ENCODE data around the gene ITSN2.
A peak's percentile ranks its signal among the peaks of the same experiment; 100 is the strongest.

Gene ITSN2

GRCh38 chr2:24360050-24360962, at the start of gene ITSN2:
Gene ITSN2 (minus strand): TSS chr2:24360536. CDS start chr2:24328082, 32,454 bp downstream.
- peak; percentile 98 for ATAC-seq
- TF ChIP-seq ZC3H10 (CRISPR knock-in tag; IDR thresholded peaks at IDR 0.05) (no peak), ZNF8 (CRISPR knock-in tag; IDR thresholded peaks at IDR 0.05) (no peak), TOX (CRISPR knock-in tag; IDR thresholded peaks at IDR 0.05; ENCODE audit: borderline replicate concordance) (no peak), ZFP3 (CRISPR knock-in tag; IDR thresholded peaks at IDR 0.05) (peak; percentile 46; the same call in 1 of the 2 replicates), CSDC2 (CRISPR knock-in tag; IDR thresholded peaks at IDR 0.05) (peak; percentile 15; the same call in 1 of the 2 replicates), CREB5 (CRISPR knock-in tag; IDR thresholded peaks at IDR 0.05; ENCODE audit: low read depth) (no peak), TCF4 (CRISPR knock-in tag; IDR thresholded peaks at IDR 0.05; ENCODE audit: borderline replicate concordance) (no peak), GLIS3 (CRISPR knock-in tag; IDR thresholded peaks at IDR 0.05) (peak; percentile 55; the same call in 1 of the 2 replicates), PPARA (CRISPR knock-in tag; IDR thresholded peaks at IDR 0.05; ENCODE audit: borderline replicate concordance) (no peak), ZNF565 (CRISPR knock-in tag; conservative IDR thresholded peaks at IDR 0.05; ENCODE audit: low read depth) (0 out of 2 replicates have a peak, but pooled peaks have one; percentile 52), BACH2 (CRISPR knock-in tag; IDR thresholded peaks at IDR 0.05; ENCODE audit: borderline replicate concordance) (no peak), CSRNP3 (CRISPR knock-in tag; IDR thresholded peaks at IDR 0.05) (no peak), PATZ1 (CRISPR knock-in tag; IDR thresholded peaks at IDR 0.05; ENCODE audit: borderline replicate concordance) (no peak; the same call in 1 of the 2 replicates), ISL1 (CRISPR knock-in tag; IDR thresholded peaks at IDR 0.05) (no peak), ZFP30 (CRISPR knock-in tag; IDR thresholded peaks at IDR 0.05) (no peak), ESRRG (CRISPR knock-in tag; IDR thresholded peaks at IDR 0.05) (no peak), ARNTL (CRISPR knock-in tag; IDR thresholded peaks at IDR 0.05; ENCODE audit: borderline replicate concordance, low read depth) (no peak), ZNF70 (CRISPR knock-in tag; IDR thresholded peaks at IDR 0.05) (no peak), RARB (CRISPR knock-in tag; IDR thresholded peaks at IDR 0.05) (no peak), POU6F1 (CRISPR knock-in tag; IDR thresholded peaks at IDR 0.05; ENCODE audit: borderline replicate concordance, low read depth) (no peak), TSHZ2 (CRISPR knock-in tag; IDR thresholded peaks at IDR 0.05) (peak; percentile 27; the same call in 1 of the 2 replicates), OSR1 (CRISPR knock-in tag; IDR thresholded peaks at IDR 0.05) (no peak), SNAI2 (CRISPR knock-in tag; IDR thresholded peaks at IDR 0.05) (no peak)

- ATAC-seq = no peak
- TF ChIP-seq ZFP3 (CRISPR knock-in tag; IDR thresholded peaks at IDR 0.05) = no peak
- TF ChIP-seq ZNF565 (CRISPR knock-in tag; conservative IDR thresholded peaks at IDR 0.05; ENCODE audit: low read depth) = no peak
- no peak for TF ChIP-seq ISL1 (CRISPR knock-in tag; IDR thresholded peaks at IDR 0.05)
- no peak for TF ChIP-seq PATZ1 (CRISPR knock-in tag; IDR thresholded peaks at IDR 0.05; ENCODE audit: borderline replicate concordance)
- no peak for TF ChIP-seq PPARA (CRISPR knock-in tag; IDR thresholded peaks at IDR 0.05; ENCODE audit: borderline replicate concordance)
- no peak for TF ChIP-seq SNAI2 (CRISPR knock-in tag; IDR thresholded peaks at IDR 0.05)
- no peak for TF ChIP-seq RARB (CRISPR knock-in tag; IDR thresholded peaks at IDR 0.05)
- no peak for TF ChIP-seq CSRNP3 (CRISPR knock-in tag; IDR thresholded peaks at IDR 0.05)
- no peak for TF ChIP-seq ESRRG (CRISPR knock-in tag; IDR thresholded peaks at IDR 0.05)
- TF ChIP-seq CREB5 (CRISPR knock-in tag; IDR thresholded peaks at IDR 0.05; ENCODE audit: low read depth) = no peak
- no peak for TF ChIP-seq GLIS3 (CRISPR knock-in tag; IDR thresholded peaks at IDR 0.05)
- no peak for TF ChIP-seq ZNF70 (CRISPR knock-in tag; IDR thresholded peaks at IDR 0.05)
These were observed 48.8 kb upstream of the ITSN2 start for GRCh38 chr2:24409171-24409570.
